HG03097 (cell line): ENCODE results near the gene LRRC38.

Experiments
- ATAC-seq: cut with Tn5 transposase; IDR thresholded peaks from one replicate; pipeline ENCODE4 v1.9.1; 2021; ENCODE audit not compliant: unreplicated experiment, low FRiP score

Gene LRRC38

GRCh38 chr1:13520985-13521384, 7.2 kb upstream of the LRRC38 start:
- no peak for ATAC-seq

- ATAC-seq, result no peak
These were observed 3.5 kb upstream of the LRRC38 start for GRCh38 chr1:13517193-13517812.

GRCh38 chr1:13516606-13517005, 2.8 kb upstream of the LRRC38 start:
- no peak for ATAC-seq

GRCh38 chr1:13514821-13515220, 1.0 kb upstream of the LRRC38 start:
- no peak for ATAC-seq

- ATAC-seq, result no peak
These were observed 524 bp downstream of the LRRC38 start for GRCh38 chr1:13513063-13513894.

GRCh38 chr1:13512472-13512871, 1.3 kb downstream of the LRRC38 start:
- no peak for ATAC-seq

- no peak for ATAC-seq
These were observed 3.3 kb downstream of the LRRC38 start for GRCh38 chr1:13510499-13510898.

- ATAC-seq, result no peak
These were observed 6.7 kb downstream of the LRRC38 start for GRCh38 chr1:13507075-13507474.

- ATAC-seq, result no peak
These were observed 8.8 kb downstream of the LRRC38 start for GRCh38 chr1:13505020-13505419.

- ATAC-seq, result no peak
These were observed 13.0 kb downstream of the LRRC38 start for GRCh38 chr1:13500806-13501205.

- ATAC-seq, result no peak
These were observed 14.4 kb downstream of the LRRC38 start for GRCh38 chr1:13499422-13499821.

GRCh38 chr1:13498553-13498952, 15.2 kb downstream of the LRRC38 start:
- no peak for ATAC-seq

GRCh38 chr1:13495186-13495585, 18.6 kb downstream of the LRRC38 start:
- ATAC-seq, result no peak

GRCh38 chr1:13494712-13495111, 19.1 kb downstream of the LRRC38 start:
- ATAC-seq, result no peak

GRCh38 chr1:13494025-13494424, 19.8 kb downstream of the LRRC38 start:
- no peak for ATAC-seq

- ATAC-seq, result no peak
These were observed 21.1 kb downstream of the LRRC38 start for GRCh38 chr1:13492711-13493110.

GRCh38 chr1:13487957-13488356, 25.8 kb downstream of the LRRC38 start:
- ATAC-seq, result no peak

GRCh38 chr1:13487143-13487868, 26.5 kb downstream of the LRRC38 start:
- ATAC-seq, result no peak

- ATAC-seq, result no peak
These were observed 29.9 kb downstream of the LRRC38 start for GRCh38 chr1:13483946-13484345.

GRCh38 chr1:13482600-13482999, 31.2 kb downstream of the LRRC38 start:
- ATAC-seq, result no peak

- no peak for ATAC-seq
These were observed 34.5 kb downstream of the LRRC38 start for GRCh38 chr1:13479171-13479856.
